Heart right ventricle (tissue), 16 donors: ENCODE measurements around the gene PHKA2. TPM values are rescaled to one million over a fixed set of nuclear protein-coding genes. Genes with fewer than 3 reads are reported as not detected.
"Not testable (repeated sequence)": the region's sequence is repeated elsewhere in the genome, so short reads cannot be mapped to it uniquely, and the experiment has no call there.

Source experiments
- ATAC-seq, 8 donors: fragments of 200-7000 bp; cut with Tn5 transposase; one replicate each; pipeline ENCODE4 v1.9.1; 2020; ENCODE audit warnings: mild to moderate bottlenecking in 8 of 8, moderate library complexity in 8 of 8, moderate number of reproducible peaks in 1 of 8
- DNase-seq, 2 donors: peaks; one replicate each; pipeline ENCODE4 v3.0.0-alpha.2; 2020
- H3K27ac ChIP-seq, 10 donors: fragments of 200-600 bp; sonication (generic) in 2 of 10; one replicate each; pipeline versions ENCODE4 v1.5.0 to v1.8.0; 2020 to 2022; ENCODE audit warnings: mild to moderate bottlenecking in 3 of 10
- H3K27me3 ChIP-seq, 7 donors: fragments of 200-600 bp; one replicate each; pipeline ENCODE4 v1.8.0; 2021 to 2022; ENCODE audit warnings: mild to moderate bottlenecking in 2 of 7
- H3K36me3 ChIP-seq, 9 donors: fragments of 200-600 bp; sonication (generic) in 1 of 9; one replicate each; pipeline versions ENCODE4 v1.5.0 to v1.8.0; 2020 to 2022; ENCODE audit warnings: mild to moderate bottlenecking in 2 of 9
- H3K4me1 ChIP-seq, 9 donors: fragments of 200-600 bp; sonication (generic) in 1 of 9; one replicate each; pipeline versions ENCODE4 v1.5.0 to v1.8.0; 2020 to 2022; ENCODE audit warnings: mild to moderate bottlenecking in 4 of 9
- H3K4me3 ChIP-seq, 10 donors: fragments of 200-600 bp; sonication (generic) in 2 of 10; one replicate each; pipeline versions ENCODE4 v1.5.0 to v1.8.0; 2020 to 2022; ENCODE audit warnings: mild to moderate bottlenecking in 7 of 10, moderate library complexity in 2 of 10
- H3K9me3 ChIP-seq, 11 donors: fragments of 200-600 bp in 10 of 11; sonication (generic) in 2 of 11; one replicate each; pipeline versions ENCODE4 v1.5.0 to v1.8.0; 2013 to 2022; ENCODE audit warnings: mild to moderate bottlenecking in 2 of 11, control low read depth in 1 of 11, moderate library complexity in 1 of 11
- WGBS, 2 donors: extraction: QIAGEN DNeasy Blood & Tissue Kit; methylation state at CpG; one replicate each; pipeline ENCODE4 v1.1.7; 2013; ENCODE audit warnings: inconsistent platforms in 1 of 2; 5-methylcytosine and 5-hydroxymethylcytosine counted together
- intact Hi-C, 10 donors: fragments of 100-400 bp; cut with DNase I; formaldehyde crosslinking; loops; one replicate each; pipeline versions ENCODE4 v1.11.1 to v1.14.2; 2022
- polyA plus RNA-seq, 2 donors: library from polyadenylated mRNA; stranded (reverse); fragments of 200-250 nt; gene quantifications; one replicate each; pipeline ENCODE4 v1.2.3, GENCODE V29; 2013
- total RNA-seq, 10 donors: library from RNA; stranded (reverse); fragmentation: NEBNext Ultra II Directional in 3 of 10; extraction: Animal tissue kit (Norgen Biotek cat#: 25700) in 3 of 10; gene quantifications; one replicate each; pipeline versions ENCODE4 v1.2.1 to v1.2.4, GENCODE V29; 2021 to 2023
- TF ChIP-seq, protein P1 (sequence below), 9 donors: fragments of 200-600 bp; sonication (generic) in 2 of 9; IDR thresholded peaks; one replicate each; pipeline versions ENCODE4 v1.5.0 to v1.8.0; 2021 to 2022; ENCODE audit warnings: antibody characterized with exemption in 9 of 9, mild to moderate bottlenecking in 5 of 9, moderate library complexity in 1 of 9
- donor health status: Arrhythmogenic right ventricular cardiomyopathy.
- donor health status: ischemic (EF 13 %, LVEDD 7.1; RV severe dilation, severe dysfunction).
- donor health status: healthy with polysubstance abuse.
- donor health status: DM: no; HTN: yes; CAD: no.
- donor health status: DM: no; HTN: no; CAD: no.
- donor health status: ischemic (EF 25% LVEDD 6.9; RV normal size, moderate dysfunction).
- donor health status: ischemic (EF 25% LVEDD 5.7; RV mildly dilated, moderate dysfunction).
- donor health status: healthy.
- donor health status: DM: yes; HTN: yes; CAD: no.
- donor health status: Ischemic cardiomyopathy.
- donor health status: ischemic (EF 35%, LVEDD 5.7; RV mildly dilated, moderate dysfunction).
- donor health status: nonischemic (EF 11% LVEDD 7.7; RV severe dilation, severe dysfunction).
- donor health status: DM: yes; HTN: yes; CAD: no.
- donor health status: PGD.
- donor health status: ischemic (EF 29% LVEDD 5.4; RV normal size, mild dysfunction).
- donor health status: nonischemic (EF 23%, LVEDD 6.1; RV moderate dilation, normal function).

The PHKA2 gene
- total and polyA plus RNA-seq, 12 donors = 15.6 to 61.1 (median 25.3) TPM

DNA sequence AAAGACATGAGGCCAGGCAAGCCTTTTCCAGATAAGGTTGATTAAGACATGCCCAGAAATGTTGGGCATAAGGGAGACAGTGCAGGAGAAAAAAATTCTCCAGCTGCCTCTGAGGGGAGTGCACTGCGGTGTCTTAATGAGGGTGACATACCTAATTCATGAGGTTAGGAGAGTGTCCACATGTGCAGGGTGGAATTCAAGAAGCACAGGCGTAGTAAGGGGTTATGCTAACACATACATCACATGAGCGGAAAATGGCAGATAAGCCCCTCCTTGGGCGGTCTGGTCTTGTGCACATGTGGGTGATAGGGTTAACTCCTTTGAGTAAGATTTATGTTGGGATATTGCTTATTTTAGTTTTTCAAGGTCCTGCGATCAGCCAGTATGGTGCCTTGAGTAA is 122.4 kb downstream of the PHKA2 start:
- no peak for ATAC-seq
- no peaks in the 10 kb centered on the region for H3K36me3 ChIP-seq
- no peak for DNase-seq
- H3K4me3 ChIP-seq = no peak overlapping the region
- H3K4me1 ChIP-seq = no peaks in the 10 kb centered on the region
- H3K27ac ChIP-seq = no peak overlapping the region
- intact Hi-C loops = no loop called here
- TF ChIP-seq, protein P1, sequence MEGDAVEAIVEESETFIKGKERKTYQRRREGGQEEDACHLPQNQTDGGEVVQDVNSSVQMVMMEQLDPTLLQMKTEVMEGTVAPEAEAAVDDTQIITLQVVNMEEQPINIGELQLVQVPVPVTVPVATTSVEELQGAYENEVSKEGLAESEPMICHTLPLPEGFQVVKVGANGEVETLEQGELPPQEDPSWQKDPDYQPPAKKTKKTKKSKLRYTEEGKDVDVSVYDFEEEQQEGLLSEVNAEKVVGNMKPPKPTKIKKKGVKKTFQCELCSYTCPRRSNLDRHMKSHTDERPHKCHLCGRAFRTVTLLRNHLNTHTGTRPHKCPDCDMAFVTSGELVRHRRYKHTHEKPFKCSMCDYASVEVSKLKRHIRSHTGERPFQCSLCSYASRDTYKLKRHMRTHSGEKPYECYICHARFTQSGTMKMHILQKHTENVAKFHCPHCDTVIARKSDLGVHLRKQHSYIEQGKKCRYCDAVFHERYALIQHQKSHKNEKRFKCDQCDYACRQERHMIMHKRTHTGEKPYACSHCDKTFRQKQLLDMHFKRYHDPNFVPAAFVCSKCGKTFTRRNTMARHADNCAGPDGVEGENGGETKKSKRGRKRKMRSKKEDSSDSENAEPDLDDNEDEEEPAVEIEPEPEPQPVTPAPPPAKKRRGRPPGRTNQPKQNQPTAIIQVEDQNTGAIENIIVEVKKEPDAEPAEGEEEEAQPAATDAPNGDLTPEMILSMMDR (IDR thresholded peaks at IDR 0.05) = no peak
- WGBS, 2 donors = 93 to 96% methylated on average over 5 of the region's 5 CpGs
- peaks cover 0 to 10% (median 0%) of the 10 kb centered on the region in 11 donors for H3K9me3 ChIP-seq
- H3K27me3 ChIP-seq = no peaks in the 10 kb centered on the region

GRCh38 chrX:18856645-18856997 is 127.3 kb downstream of the PHKA2 start:
- Histone ChIP-seq H3K4me1 (no peaks in the 10 kb centered on the region), H3K27me3 (no peaks in the 10 kb centered on the region), H3K4me3 (no peak overlapping the region), H3K36me3 (no peaks in the 10 kb centered on the region), H3K27ac (no peak overlapping the region), H3K9me3 (peaks cover 0 to 10% (median 0%) of the 10 kb centered on the region in 11 donors)
- ATAC-seq (no peak), DNase-seq (no peak)
- intact Hi-C loops = no loop called here
- TF ChIP-seq, protein P1 (IDR thresholded peaks at IDR 0.05) = no peak
- WGBS, 2 donors = 60% methylated on average over 1 of the region's 1 CpG

GRCh38 chrX:18855919-18856644 is 127.8 kb downstream of the PHKA2 start:
- 52 to 57% methylated on average over 1 of the region's 1 CpG for WGBS, 2 donors
- ATAC-seq (no peak), DNase-seq (no peak)
- Histone ChIP-seq H3K36me3 (no peaks in the 10 kb centered on the region), H3K4me1 (no peaks in the 10 kb centered on the region), H3K4me3 (no peak overlapping the region), H3K27me3 (no peaks in the 10 kb centered on the region), H3K9me3 (peaks cover 0 to 10% (median 0%) of the 10 kb centered on the region in 11 donors), H3K27ac (no peak overlapping the region)
- TF ChIP-seq, protein P1 (IDR thresholded peaks at IDR 0.05) = no peak
- intact Hi-C loops = no loop called here

GRCh38 chrX:18847901-18848300 is 136.0 kb downstream of the PHKA2 start:
- H3K4me1 ChIP-seq, DNase-seq, H3K27ac ChIP-seq, H3K27me3 ChIP-seq, intact Hi-C loops, ATAC-seq, H3K36me3 ChIP-seq, H3K4me3 ChIP-seq: not testable (repeated sequence)
- WGBS, 2 donors = 92 to 96% methylated on average over 3 of the region's 3 CpGs
- H3K9me3 ChIP-seq = peaks cover 0 to 12% (median 0%) of the 10 kb centered on the region in 11 donors

Other genes with a start within 250 kb of the PHKA2 start
- under 1 TPM; 0.11 to 0.52 (median 0.25) TPM for gene ADGRG2, start 138.4 kb upstream of the PHKA2 start, total RNA-seq
- under 1 TPM; 0.51 to 0.62 TPM for gene ADGRG2, start 138.4 kb upstream of the PHKA2 start, polyA plus RNA-seq